Cerebellar cortex (tissue), 1 donor: ENCODE measurements around the gene TRUB1.

Experiments used
- DNase-seq: peaks from one replicate; pipeline ENCODE4 v3.0.0-alpha.2; 2015; ENCODE audit warnings: low spot score

Gene TRUB1

DNA sequence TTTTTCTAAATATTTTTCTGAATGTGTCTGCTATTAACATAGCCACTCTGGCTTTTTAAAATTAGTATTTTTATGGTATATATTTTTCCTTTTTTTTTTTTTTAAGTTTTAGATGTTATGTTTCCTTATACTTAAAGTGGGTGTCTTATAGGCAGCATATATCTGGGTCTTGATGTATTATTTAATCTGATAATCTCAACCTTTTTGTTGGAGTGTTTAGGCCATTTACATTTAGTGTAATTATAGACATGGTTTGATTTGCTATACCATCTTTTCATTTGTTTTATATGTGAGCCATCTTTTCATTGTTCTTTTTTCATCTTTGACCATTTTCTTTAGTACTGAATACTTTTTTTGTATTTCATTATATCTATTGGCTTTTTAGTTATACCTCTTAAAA, 45.0 kb downstream of the TRUB1 start:
- no peak for DNase-seq

- DNase-seq = no peak
Measured at GRCh38 chr10:114987995-114988394, 50.0 kb downstream of the TRUB1 start.

- DNase-seq = no peak
Measured at GRCh38 chr10:114990586-114990985, 52.6 kb downstream of the TRUB1 start.

- no peak for DNase-seq
Measured at GRCh38 chr10:114990991-114991390, 53.0 kb downstream of the TRUB1 start.

DNA sequence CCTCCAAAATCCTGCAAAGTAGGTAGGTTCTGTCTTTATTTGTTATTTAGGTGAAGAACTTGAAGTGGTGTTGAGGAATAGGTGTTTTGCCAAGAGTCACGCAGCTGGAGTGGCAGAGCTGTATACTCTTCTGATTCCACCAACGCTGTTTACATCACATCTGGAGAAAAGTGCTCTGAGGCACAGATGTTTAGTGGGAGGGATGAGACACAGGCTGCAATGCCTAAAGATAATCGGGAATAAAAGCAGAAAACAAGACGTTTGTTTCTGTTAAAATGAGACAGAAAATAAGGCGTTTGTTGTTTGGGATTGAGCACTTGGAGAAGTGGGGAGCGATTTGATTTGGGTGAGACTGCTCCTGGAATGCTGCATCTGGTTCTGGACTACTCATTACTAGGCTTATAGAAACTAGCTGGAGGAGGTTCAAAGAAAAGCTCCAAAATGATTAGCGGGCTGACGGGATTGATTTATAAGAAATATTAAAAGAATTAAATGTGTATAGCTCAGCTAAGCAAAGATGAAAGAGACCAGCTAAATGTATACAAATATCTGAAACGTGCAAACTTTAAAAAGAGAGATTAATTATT, 54.3 kb downstream of the TRUB1 start:
- no peak for DNase-seq

DNA sequence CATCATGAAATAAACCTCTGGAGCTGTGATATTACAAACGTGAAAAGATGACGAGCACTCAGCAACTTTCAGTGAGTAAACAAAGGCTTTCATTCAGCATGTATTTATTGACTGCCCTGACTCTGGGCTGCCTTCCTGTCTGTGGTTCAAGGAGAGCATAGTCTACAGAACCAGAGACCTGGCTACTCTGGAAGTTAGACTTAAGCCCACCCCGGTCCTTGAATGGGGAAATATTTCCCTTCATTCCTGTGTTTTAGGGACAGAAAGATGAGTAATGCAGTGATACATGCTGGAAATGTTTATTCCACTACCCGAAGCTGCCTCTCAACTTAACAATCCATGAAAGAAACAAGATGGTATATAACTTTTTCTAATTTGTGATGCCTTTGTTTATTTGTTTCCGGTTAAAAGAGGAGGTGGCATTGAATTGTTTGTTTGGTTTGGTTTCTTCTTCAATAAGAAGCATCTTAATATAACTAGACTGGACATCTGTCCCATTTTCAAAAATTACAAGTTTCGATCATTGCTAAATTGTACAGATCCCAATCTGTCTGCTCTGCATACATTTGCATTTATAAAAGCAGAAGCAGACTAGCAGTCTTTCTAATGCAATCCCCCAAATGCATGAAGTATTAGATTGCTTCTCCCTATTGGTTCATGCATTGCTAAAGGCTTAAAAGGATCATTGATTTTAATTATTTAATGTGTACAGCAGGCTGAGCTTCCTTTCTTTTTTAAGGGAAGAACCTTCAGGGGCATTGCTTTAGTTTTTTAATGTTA, 57.7 kb downstream of the TRUB1 start:
- DNase-seq = no peak

DNA sequence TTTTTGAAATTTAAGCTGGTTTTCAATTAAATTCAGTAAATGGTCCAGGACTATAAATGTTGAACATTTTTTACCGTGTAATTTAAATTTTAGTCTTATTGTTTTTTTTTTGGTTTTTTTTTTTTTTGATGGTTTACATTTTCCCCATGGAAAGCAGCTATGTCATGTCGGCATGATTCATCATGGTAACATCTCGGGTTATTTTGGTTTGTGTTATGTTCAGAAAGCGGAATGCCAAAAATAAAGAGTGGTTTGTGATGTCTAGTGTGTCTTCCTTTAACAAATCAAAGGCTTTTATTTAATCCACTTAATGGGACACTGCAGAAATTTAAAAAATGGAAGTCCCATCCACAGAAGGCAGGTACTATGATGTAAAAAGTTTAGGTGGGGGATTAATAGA, 58.5 kb downstream of the TRUB1 start:
- DNase-seq = no peak

DNA sequence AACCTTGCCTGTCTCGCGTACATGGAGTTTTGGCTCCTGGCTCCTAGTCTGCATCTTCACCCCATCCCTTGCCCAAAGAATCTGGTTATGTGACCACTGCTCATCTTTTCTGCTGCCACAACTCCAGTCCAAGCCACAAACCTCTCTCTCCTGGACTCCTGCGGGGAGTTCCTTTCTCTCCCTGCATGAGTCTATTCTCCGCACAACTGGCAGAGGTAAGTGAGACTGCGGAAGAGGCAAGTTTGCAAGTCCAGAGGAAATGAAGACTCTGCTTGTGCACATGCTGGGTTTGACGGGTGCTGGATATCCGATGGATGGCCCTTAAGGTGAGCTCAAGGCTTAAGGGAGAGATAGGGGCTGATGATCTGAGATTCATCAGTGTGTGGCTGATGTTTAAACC, 61.0 kb downstream of the TRUB1 start:
- no peak for DNase-seq

DNA sequence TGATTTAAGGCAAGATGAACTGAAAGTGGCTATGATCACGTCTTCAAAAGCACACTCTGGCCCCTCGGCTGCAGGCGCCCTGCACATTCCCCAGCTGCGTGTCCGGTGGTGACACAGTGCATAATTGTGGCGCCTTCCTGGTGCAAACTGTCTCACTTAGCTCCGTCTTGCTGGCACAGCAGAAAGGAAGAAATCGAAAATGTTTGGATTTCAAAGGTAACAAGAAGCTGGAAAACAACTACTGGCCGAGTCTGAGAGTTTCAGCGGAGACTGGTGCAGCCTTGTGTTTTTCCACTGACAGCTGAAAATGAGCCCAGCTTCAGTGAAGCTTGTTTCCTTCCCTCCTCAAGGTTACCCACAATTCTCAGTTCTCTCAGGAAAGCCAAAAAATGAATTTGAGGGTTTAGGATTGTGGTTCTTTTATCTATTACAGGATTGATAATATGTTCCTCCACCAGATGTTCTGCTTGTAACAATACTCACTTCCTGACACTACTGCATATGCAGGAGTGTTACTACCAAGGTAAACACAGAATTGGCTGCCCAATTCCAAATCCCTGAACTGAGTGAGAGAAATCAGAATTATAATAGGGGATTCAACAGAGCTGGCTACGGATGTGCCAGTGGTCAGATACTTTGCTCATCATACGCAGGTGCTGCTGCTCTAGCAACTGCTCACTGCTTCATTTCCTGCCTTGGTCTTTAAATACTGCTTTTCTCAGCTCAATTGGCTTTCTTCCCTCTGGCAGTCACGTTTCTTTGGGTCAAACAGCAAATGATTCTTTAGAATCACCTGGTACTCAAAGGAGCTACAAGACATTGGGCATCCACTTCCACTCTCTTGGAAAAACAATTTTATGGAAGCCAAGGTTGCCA, 63.7 kb downstream of the TRUB1 start:
- no peak for DNase-seq

GRCh38 chr10:115003396-115003795, 65.4 kb downstream of the TRUB1 start:
- no peak for DNase-seq

- no peak for DNase-seq
Measured at GRCh38 chr10:115004236-115004862, 66.4 kb downstream of the TRUB1 start.

- DNase-seq = no peak
Measured at GRCh38 chr10:115005771-115006170, 67.8 kb downstream of the TRUB1 start.

- no peak for DNase-seq
Measured at GRCh38 chr10:115018185-115018931, 80.4 kb downstream of the TRUB1 start.

DNA sequence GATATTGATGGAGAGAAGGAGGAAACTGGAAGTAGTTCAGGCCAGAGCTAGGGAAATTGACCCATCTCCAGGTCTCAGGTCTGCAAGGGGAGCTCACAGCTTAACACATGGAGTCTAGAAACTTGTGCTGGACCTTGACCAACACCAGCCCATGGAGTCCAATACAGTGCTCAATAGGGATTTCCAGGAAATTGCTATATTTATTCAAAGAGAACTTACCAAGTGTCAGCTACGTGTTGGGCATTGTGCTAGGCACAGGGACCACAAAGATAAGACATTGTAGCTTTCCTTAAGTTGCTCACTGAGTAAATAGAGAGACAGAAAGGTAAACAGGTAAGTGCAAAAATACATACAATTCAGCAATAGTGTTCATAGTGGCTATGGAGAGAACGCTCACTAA, 82.5 kb downstream of the TRUB1 start:
- no peak for DNase-seq

DNA sequence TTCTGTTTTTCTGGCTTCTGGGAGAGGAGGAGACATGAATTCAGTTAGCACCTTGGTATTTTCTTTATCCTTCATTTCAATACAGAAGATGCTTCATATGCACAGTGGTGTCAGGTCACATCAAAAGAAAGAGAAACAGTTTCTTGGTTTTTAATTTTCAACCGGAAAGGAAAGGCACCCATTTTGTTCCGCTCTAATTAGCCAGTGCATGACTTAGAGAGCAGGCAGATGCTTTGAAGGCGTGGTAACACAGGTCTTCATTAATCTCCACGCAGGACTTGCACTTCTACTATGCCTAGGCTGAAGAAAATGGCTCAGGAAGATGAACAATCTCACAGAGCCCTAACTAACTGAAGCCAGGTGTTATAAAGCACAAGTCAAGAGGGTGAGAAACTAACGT, 84.7 kb downstream of the TRUB1 start:
- no peak for DNase-seq

GRCh38 chr10:115023715-115024114, 85.7 kb downstream of the TRUB1 start:
- no peak for DNase-seq

GRCh38 chr10:115024371-115024770, 86.4 kb downstream of the TRUB1 start:
- no peak for DNase-seq

GRCh38 chr10:115026056-115026745, 88.2 kb downstream of the TRUB1 start:
- peak; percentile 56 for DNase-seq

DNA sequence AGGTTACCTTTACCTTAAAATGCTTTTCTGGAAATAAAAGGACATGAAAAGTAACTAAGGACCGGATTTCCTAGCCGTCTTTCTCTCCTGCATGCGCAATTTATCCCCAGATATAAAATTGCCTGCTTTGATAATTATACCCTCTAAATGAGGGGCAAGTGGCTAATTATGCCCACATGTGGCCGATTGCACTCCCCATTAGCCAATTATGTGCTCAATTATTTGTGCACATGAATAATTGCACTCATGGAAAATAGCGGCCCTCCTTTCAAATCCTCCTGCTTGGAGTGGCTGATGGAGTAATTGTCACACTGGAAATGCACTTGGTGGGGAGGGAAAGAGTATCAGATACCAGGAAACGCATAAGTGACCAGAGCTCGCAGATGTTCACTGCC, 88.7 kb downstream of the TRUB1 start:
- DNase-seq = no peak
